Measurements from ENCODE around the gene CASP8. TPM values are rescaled to one million over a fixed set of nuclear protein-coding genes. Genes with fewer than 3 reads are reported as not detected.

CASP8 gene
- total RNA-seq, 1 donor from 2014 or later: not detected

DNA sequence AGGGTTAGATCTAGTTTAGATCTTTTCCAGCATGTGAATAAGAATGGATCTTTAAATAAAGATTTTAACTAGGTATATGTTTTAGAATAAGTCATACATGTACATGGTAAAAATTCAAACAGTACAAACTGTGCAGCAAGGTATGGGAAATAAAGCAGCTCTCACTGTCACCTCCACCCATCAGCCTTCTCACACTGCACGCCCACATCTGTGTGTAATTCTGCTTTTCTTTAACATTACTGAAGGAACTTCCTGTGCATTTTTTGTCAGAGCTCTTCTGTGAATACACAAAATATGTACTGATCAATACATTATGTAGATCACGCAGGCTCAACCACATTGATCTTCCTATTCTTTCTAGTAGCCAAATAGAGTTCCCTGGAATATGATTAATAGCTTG is 3.4 kb downstream of the CASP8 start:
- Mint-ChIP-seq H3K4me3 (ENCODE audit: unreplicated experiment) (no peak overlapping the region), H3K9me3 (ENCODE audit: unreplicated experiment) (peaks cover 1% of the 10 kb centered on the region), H3K27me3 (ENCODE audit: unreplicated experiment) (no peaks in the 10 kb centered on the region), H3K36me3 (ENCODE audit: unreplicated experiment) (no peaks in the 10 kb centered on the region), H3K4me1 (ENCODE audit: low read depth, unreplicated experiment) (no peaks in the 10 kb centered on the region), H3K27ac (ENCODE audit: unreplicated experiment) (no peak overlapping the region)
- no peak for DNase-seq
- TF ChIP-seq, protein P1, sequence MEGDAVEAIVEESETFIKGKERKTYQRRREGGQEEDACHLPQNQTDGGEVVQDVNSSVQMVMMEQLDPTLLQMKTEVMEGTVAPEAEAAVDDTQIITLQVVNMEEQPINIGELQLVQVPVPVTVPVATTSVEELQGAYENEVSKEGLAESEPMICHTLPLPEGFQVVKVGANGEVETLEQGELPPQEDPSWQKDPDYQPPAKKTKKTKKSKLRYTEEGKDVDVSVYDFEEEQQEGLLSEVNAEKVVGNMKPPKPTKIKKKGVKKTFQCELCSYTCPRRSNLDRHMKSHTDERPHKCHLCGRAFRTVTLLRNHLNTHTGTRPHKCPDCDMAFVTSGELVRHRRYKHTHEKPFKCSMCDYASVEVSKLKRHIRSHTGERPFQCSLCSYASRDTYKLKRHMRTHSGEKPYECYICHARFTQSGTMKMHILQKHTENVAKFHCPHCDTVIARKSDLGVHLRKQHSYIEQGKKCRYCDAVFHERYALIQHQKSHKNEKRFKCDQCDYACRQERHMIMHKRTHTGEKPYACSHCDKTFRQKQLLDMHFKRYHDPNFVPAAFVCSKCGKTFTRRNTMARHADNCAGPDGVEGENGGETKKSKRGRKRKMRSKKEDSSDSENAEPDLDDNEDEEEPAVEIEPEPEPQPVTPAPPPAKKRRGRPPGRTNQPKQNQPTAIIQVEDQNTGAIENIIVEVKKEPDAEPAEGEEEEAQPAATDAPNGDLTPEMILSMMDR (IDR thresholded peaks at IDR 0.05; ENCODE audit: partially characterized antibody, unreplicated experiment): no peak

DNA sequence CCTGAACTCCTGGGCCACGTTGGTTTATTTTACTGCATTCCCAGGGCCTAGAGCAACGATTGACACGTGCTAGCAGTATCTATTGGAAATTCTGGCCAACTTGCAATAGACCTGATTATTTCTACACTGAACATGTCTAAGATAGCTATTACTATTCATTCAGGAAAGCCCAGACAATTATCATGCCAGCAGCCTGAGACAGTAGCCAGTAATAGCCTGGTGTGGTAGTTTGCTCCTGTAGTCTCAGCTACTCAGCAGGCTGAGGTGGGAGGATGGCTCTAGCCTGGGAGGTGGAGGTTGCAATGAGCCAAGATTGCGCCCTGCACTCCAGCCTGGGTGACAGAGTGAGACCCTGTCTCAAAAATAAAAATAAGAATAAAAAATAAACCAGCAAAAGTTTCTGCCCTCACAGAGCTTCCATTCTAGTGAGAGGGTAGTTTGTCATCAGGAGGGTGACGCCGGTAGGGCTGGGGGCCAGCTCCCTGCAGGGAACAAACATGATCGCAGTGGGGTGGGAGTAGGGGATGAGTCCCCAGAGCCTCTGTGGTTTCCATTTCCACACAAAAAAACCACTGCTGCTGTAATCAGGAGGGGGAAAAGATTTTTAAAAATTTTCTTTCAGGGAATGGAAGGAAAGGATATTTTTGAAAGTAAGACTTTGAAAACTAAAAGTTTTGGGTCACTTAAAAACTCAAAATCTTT is 4.3 kb downstream of the CASP8 start:
- Mint-ChIP-seq H3K27ac (ENCODE audit: unreplicated experiment) (no peak overlapping the region), H3K4me3 (ENCODE audit: unreplicated experiment) (no peak overlapping the region), H3K36me3 (ENCODE audit: unreplicated experiment) (no peaks in the 10 kb centered on the region), H3K4me1 (ENCODE audit: low read depth, unreplicated experiment) (no peaks in the 10 kb centered on the region), H3K9me3 (ENCODE audit: unreplicated experiment) (peaks cover 1% of the 10 kb centered on the region), H3K27me3 (ENCODE audit: unreplicated experiment) (no peaks in the 10 kb centered on the region)
- TF ChIP-seq, protein P1 (IDR thresholded peaks at IDR 0.05; ENCODE audit: partially characterized antibody, unreplicated experiment): no peak
- no peak for DNase-seq

DNA sequence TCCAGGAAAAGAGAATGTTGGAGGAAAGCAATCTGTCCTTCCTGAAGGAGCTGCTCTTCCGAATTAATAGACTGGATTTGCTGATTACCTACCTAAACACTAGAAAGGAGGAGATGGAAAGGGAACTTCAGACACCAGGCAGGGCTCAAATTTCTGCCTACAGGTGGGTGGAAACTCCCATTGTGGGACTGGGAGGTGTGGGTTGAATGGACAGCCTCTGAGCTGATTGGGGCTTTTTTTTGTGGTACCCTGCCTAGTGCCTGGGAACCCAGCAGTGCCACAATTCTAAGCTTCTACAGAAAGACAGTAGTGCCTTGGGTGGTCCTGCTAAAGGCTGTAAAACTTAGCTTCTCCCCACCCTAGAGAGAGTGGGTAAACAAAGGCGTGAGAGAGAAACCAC is 6.3 kb downstream of the CASP8 start:
- peaks cover 1% of the 10 kb centered on the region for H3K9me3 Mint-ChIP-seq (ENCODE audit: unreplicated experiment)

DNA sequence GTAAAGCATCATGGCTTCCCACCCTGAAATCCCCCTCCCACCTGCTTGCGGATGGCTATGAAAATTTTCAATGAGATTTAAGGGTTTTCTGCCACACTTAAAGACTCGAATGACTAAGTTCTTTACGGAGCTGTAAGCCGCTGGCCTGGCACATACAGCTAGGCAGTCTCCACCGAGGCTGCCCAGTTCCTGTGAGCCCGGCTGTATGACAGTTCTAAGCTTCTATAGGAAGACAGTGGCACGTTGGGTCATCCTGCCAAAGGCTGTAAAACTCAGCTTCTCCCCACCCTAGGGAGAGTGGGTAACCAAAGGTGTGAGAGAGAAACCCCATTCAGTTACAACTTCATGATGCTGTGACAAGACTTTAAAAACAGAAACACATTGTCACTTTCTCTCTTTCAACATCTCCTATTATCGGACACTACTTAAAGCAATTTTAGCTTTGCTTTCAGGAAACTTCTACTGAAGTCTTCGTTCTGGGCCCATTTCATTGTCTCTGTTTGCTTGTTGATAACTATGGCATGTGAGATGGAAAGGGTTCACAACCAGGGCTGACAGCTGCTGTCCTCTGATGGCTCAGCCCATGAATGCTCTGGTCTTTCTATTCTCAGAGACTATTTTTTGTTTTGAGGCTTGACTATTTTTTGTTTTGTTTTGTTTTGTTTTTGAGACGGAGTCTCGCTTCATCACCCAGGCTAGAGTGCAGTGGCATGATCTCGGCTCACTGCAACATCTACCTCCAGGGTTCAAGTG is 7.1 kb downstream of the CASP8 start:
- no peaks in the 10 kb centered on the region for H3K27me3 Mint-ChIP-seq (ENCODE audit: unreplicated experiment)
- no peak overlapping the region for H3K27ac Mint-ChIP-seq (ENCODE audit: unreplicated experiment)
- no peak for DNase-seq
- H3K9me3 Mint-ChIP-seq (ENCODE audit: unreplicated experiment): peaks cover 1% of the 10 kb centered on the region
- TF ChIP-seq, protein P1 (IDR thresholded peaks at IDR 0.05; ENCODE audit: partially characterized antibody, unreplicated experiment): no peak
- H3K4me1 Mint-ChIP-seq (ENCODE audit: low read depth, unreplicated experiment): no peaks in the 10 kb centered on the region
- H3K36me3 Mint-ChIP-seq (ENCODE audit: unreplicated experiment): no peaks in the 10 kb centered on the region
- no peak overlapping the region for H3K4me3 Mint-ChIP-seq (ENCODE audit: unreplicated experiment)

More for the DNA sequence above, 6.3 kb downstream of the CASP8 start:
- TF ChIP-seq, protein P1 (IDR thresholded peaks at IDR 0.05; ENCODE audit: partially characterized antibody, unreplicated experiment): no peak
- no peak for DNase-seq
- H3K4me1 Mint-ChIP-seq (ENCODE audit: low read depth, unreplicated experiment): no peaks in the 10 kb centered on the region
- no peaks in the 10 kb centered on the region for H3K36me3 Mint-ChIP-seq (ENCODE audit: unreplicated experiment)
- no peak overlapping the region for H3K4me3 Mint-ChIP-seq (ENCODE audit: unreplicated experiment)
- no peaks in the 10 kb centered on the region for H3K27me3 Mint-ChIP-seq (ENCODE audit: unreplicated experiment)
- H3K27ac Mint-ChIP-seq (ENCODE audit: unreplicated experiment): no peak overlapping the region

DNA sequence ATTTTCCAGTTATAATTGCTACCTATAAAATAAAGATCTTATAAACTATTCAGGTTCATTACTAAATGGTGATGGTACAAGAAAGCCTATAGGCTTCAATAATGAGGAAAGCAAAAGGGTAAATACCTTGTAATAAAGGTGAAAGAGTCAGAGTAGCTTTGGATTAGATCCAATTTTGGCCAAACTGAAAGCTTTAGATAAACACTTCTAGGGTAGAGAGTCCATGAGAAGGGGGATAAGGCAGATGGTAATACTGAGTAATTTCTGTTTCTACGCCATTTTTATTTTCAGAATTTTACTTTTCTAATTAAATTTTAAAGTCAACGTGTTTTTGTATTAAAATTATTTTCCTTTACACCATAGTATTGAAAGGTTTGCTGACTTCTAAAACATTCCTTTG is 9.4 kb downstream of the CASP8 start:
- Mint-ChIP-seq H3K27ac (ENCODE audit: unreplicated experiment) (no peak overlapping the region), H3K4me1 (ENCODE audit: low read depth, unreplicated experiment) (no peaks in the 10 kb centered on the region), H3K4me3 (ENCODE audit: unreplicated experiment) (no peak overlapping the region), H3K9me3 (ENCODE audit: unreplicated experiment) (peaks cover 1% of the 10 kb centered on the region), H3K27me3 (ENCODE audit: unreplicated experiment) (no peaks in the 10 kb centered on the region), H3K36me3 (ENCODE audit: unreplicated experiment) (no peaks in the 10 kb centered on the region)
- DNase-seq: no peak
- TF ChIP-seq, protein P1 (IDR thresholded peaks at IDR 0.05; ENCODE audit: partially characterized antibody, unreplicated experiment): no peak
